Right cardiac atrium (tissue), 5 donors: Measurements from ENCODE around the gene LLGL2. TPM values are rescaled to one million over a fixed set of nuclear protein-coding genes. Genes with fewer than 3 reads are reported as not detected.
A peak's percentile ranks its signal among the peaks of the same experiment; 100 is the strongest.
"Not testable (repeated sequence)": the region's sequence is repeated elsewhere in the genome, so short reads cannot be mapped to it uniquely, and the experiment has no call there.

Experiments
- ATAC-seq, 2 donors: fragments of 200-7000 bp; cut with Tn5 transposase; one replicate each; pipeline versions ENCODE4 v1.8.0 to v1.9.1; 2020; ENCODE audit warnings: moderate library complexity in 2 of 2, mild to moderate bottlenecking in 1 of 2
- DNase-seq, 3 donors: peaks; one replicate each; pipeline ENCODE4 v3.0.0-alpha.2; 2020
- H3K27ac ChIP-seq: one replicate; pipeline ENCODE4 v1.5.1; 2013; ENCODE audit warnings: mild to moderate bottlenecking, low read length, control low read depth, moderate library complexity
- H3K27me3 ChIP-seq: one replicate; pipeline ENCODE4 v1.6.1; 2013; ENCODE audit not compliant: control insufficient read depth, insufficient read depth
- H3K4me1 ChIP-seq: one replicate; pipeline ENCODE4 v1.6.1; 2013; ENCODE audit warnings: low read length; ENCODE audit not compliant: control insufficient read depth, insufficient read depth
- H3K4me3 ChIP-seq: one replicate; pipeline ENCODE4 v1.5.1; 2013; ENCODE audit warnings: low read length, control low read depth
- H3K9me3 ChIP-seq: one replicate; pipeline ENCODE4 v1.6.1; 2013; ENCODE audit warnings: low read length; ENCODE audit not compliant: control insufficient read depth
- WGBS: extraction: QIAGEN DNeasy Blood & Tissue Kit; methylation state at CpG from one replicate; pipeline ENCODE4 v1.1.7; 2013; 5-methylcytosine and 5-hydroxymethylcytosine counted together
- intact Hi-C, 4 donors: fragments of 100-400 bp; cut with DNase I; formaldehyde crosslinking; loops; one replicate each; pipeline versions ENCODE4 v1.11.0 to v1.14.0; 2022 to 2023
- long read RNA-seq, 4 donors: library from polyadenylated mRNA; unstranded; transcript quantifications; one replicate each; pipeline ENCODE4 v2.0.0, GENCODE V29; 2020 to 2021
- polyA plus RNA-seq: library from polyadenylated mRNA; stranded (reverse); fragments of 200-250 nt; gene quantifications from one replicate; pipeline ENCODE4 v1.2.3, GENCODE V29; 2013
- total RNA-seq, 4 donors: library from RNA; stranded (reverse); fragmentation: NEBNext Ultra II Directional; extraction: Animal tissue kit (Norgen Biotek cat#: 25700); gene quantifications; one replicate each; pipeline ENCODE4 v1.2.1, GENCODE V29; 2021
- donor health status: healthy with polysubstance abuse.
- donor health status: DM: no; HTN: yes; CAD: no.
- donor health status: DM: no; HTN: no; CAD: no.
- donor health status: DM: no; HTN: yes; CAD: no; lungs with severe emphysema.
- donor health status: DM: yes; HTN: yes; CAD: no.

LLGL2 gene
- 10 to 100 TPM in 1 of 4 donors, 1 to 10 TPM in 3; 5.7 to 10.4 (median 7.6) TPM for total RNA-seq
- polyA plus RNA-seq, result 8.6 TPM
- long read RNA-seq, donor 1, transcript LLGL2-202 (10 exons, 1,374 nt), result major isoform, 6 of 25 reads
- long read RNA-seq, donor 1, partial matches to known transcripts, result 6 of 25 reads
- long read RNA-seq, donor 1, other reads (novel, unspliced or antisense), result 8 of 25 reads
- long read RNA-seq, donor 2, transcript LLGL2-203 (26 exons, 3,509 nt), result major isoform, 5 of 15 reads
- long read RNA-seq, donor 2, partial matches to known transcripts, result 4 of 15 reads
- long read RNA-seq, donor 2, other reads (novel, unspliced or antisense), result 4 of 15 reads
- long read RNA-seq, donor 3, partial matches to known transcripts, result 7 of 11 reads
- long read RNA-seq, donor 3, other reads (novel, unspliced or antisense), result 4 of 11 reads
- long read RNA-seq, donor 4, partial matches to known transcripts, result 1 of 12 reads
- long read RNA-seq, donor 4, other reads (novel, unspliced or antisense), result 7 of 12 reads

- Histone ChIP-seq H3K4me1 (no peaks in the 10 kb centered on the region), H3K9me3 (no peaks in the 10 kb centered on the region), H3K27ac (peak within 1 kb of the TSS; percentile 22), H3K27me3 (no peaks in the 10 kb centered on the region), H3K4me3 (peak within 1 kb of the TSS; percentile 68)
- intact Hi-C loops, result loop anchor here in 1 of 4 donors (10.0 kb wide), 1 partner anchor 60 kb away; the partner anchor contains the start of gene MYO15B
- ATAC-seq (peak; percentile 87 to 91), DNase-seq (peak; percentile 69 to 92 (median 91))
- under 1% methylated on average over 106 of the region's 108 CpGs for WGBS
Observed at GRCh38 chr17:75524970-75525805, at the start of gene LLGL2. TSS of gene LLGL2 (plus strand) at chr17:75525697. CDS start at chr17:75543427, 17,730 bp downstream.

GRCh38 chr17:75475851-75476250 is 49.6 kb upstream of the LLGL2 start:
- 11% methylated on average over 3 of the region's 3 CpGs for WGBS
- ATAC-seq (peak; percentile 71 to 73), DNase-seq (peak in 2 of 3 donors; percentile 71 to 73)
- Histone ChIP-seq H3K4me1 (peaks cover 16% of the 10 kb centered on the region), H3K27ac (peak overlapping the region; percentile 63), H3K9me3 (no peaks in the 10 kb centered on the region), H3K27me3 (no peaks in the 10 kb centered on the region), H3K4me3 (no peak overlapping the region)
- intact Hi-C loops, result no loop called here

GRCh38 chr17:75476271-75476671 is 49.2 kb upstream of the LLGL2 start:
- H3K4me1 ChIP-seq, result peaks cover 16% of the 10 kb centered on the region
- 11% methylated on average over 8 of the region's 8 CpGs for WGBS
- H3K4me3 ChIP-seq, result no peak overlapping the region

GRCh38 chr17:75476752-75477489 is 48.6 kb upstream of the LLGL2 start:
- ATAC-seq (peak in 1 of 2 donors; percentile 14), DNase-seq (peak in 1 of 3 donors; percentile 61)
- intact Hi-C loops, result no loop called here
- WGBS, result 44% methylated on average over 11 of the region's 11 CpGs
- Histone ChIP-seq H3K27ac (peak overlapping the region; percentile 54), H3K4me1 (peaks cover 16% of the 10 kb centered on the region), H3K4me3 (no peak overlapping the region), H3K27me3 (no peaks in the 10 kb centered on the region), H3K9me3 (no peaks in the 10 kb centered on the region)

More at GRCh38 chr17:75476271-75476671, 49.2 kb upstream of the LLGL2 start:
- peak; percentile 71 to 72 for ATAC-seq
- peak overlapping the region; percentile 63 for H3K27ac ChIP-seq
- intact Hi-C loops, result no loop called here
- H3K9me3 ChIP-seq, result no peaks in the 10 kb centered on the region
- peak in 2 of 3 donors; percentile 69 to 73 for DNase-seq
- no peaks in the 10 kb centered on the region for H3K27me3 ChIP-seq

- H3K9me3 ChIP-seq, H3K4me3 ChIP-seq, ATAC-seq, DNase-seq, H3K27me3 ChIP-seq, intact Hi-C loops: not testable (repeated sequence)
- 82% methylated on average over 11 of the region's 11 CpGs for WGBS
- Histone ChIP-seq H3K4me1 (peaks cover 16% of the 10 kb centered on the region), H3K27ac (peak overlapping the region; percentile 54)
Observed at GRCh38 chr17:75477490-75477862, 48.0 kb upstream of the LLGL2 start.

GRCh38 chr17:75478508-75478907 is 47.0 kb upstream of the LLGL2 start:
- ATAC-seq (no peak), DNase-seq (no peak)
- intact Hi-C loops, result no loop called here
- no peaks in the 10 kb centered on the region for H3K27me3 ChIP-seq
- peak overlapping the region; percentile 28 for H3K27ac ChIP-seq
- H3K4me3 ChIP-seq, result no peak overlapping the region
- no peaks in the 10 kb centered on the region for H3K9me3 ChIP-seq
- peaks cover 12% of the 10 kb centered on the region for H3K4me1 ChIP-seq
- 63% methylated on average over 7 of the region's 7 CpGs for WGBS

GRCh38 chr17:75480281-75480680 is 45.2 kb upstream of the LLGL2 start:
- no peak overlapping the region for H3K27ac ChIP-seq
- ATAC-seq (no peak), DNase-seq (no peak)
- intact Hi-C loops, result no loop called here
- H3K9me3 ChIP-seq, result no peaks in the 10 kb centered on the region
- 94% methylated on average over 6 of the region's 6 CpGs for WGBS
- H3K4me3 ChIP-seq, result no peak overlapping the region
- peaks cover 11% of the 10 kb centered on the region for H3K4me1 ChIP-seq
- H3K27me3 ChIP-seq, result no peaks in the 10 kb centered on the region

GRCh38 chr17:75481194-75482068 is 44.1 kb upstream of the LLGL2 start:
- Histone ChIP-seq H3K4me3 (no peak overlapping the region), H3K27me3 (no peaks in the 10 kb centered on the region), H3K27ac (no peak overlapping the region), H3K9me3 (no peaks in the 10 kb centered on the region), H3K4me1 (peaks cover 6% of the 10 kb centered on the region)
- intact Hi-C loops, result no loop called here
- ATAC-seq, result no peak
- no peak for DNase-seq
- 81% methylated on average over 13 of the region's 13 CpGs for WGBS

GRCh38 chr17:75482098-75482942 is 43.2 kb upstream of the LLGL2 start:
- Histone ChIP-seq H3K9me3 (no peaks in the 10 kb centered on the region), H3K4me3 (no peak overlapping the region), H3K4me1 (peaks cover 1% of the 10 kb centered on the region), H3K27me3 (no peaks in the 10 kb centered on the region), H3K27ac (no peak overlapping the region)
- intact Hi-C loops, result no loop called here
- 86% methylated on average over 16 of the region's 16 CpGs for WGBS
- DNase-seq (no peak), ATAC-seq (no peak)
